Stimulated activated CD8-positive, alpha-beta memory T cell treated with anti-CD3 and anti-CD28 coated beads, Interleukin-12 subunit alpha, Interleukin-12 subunit beta, amount 100 ng/mL, for 24 hours (primary cell): ENCODE data around the gene TMEM200B.
"Not testable (repeated sequence)": the region's sequence is repeated elsewhere in the genome, so short reads cannot be mapped to it uniquely, and the experiment has no call there.

Experiments used
- DNase-seq: peaks from one replicate; pipeline ENCODE4 v3.0.0-alpha.2; 2020; ENCODE audit errors: extremely low read depth

Gene TMEM200B

DNA sequence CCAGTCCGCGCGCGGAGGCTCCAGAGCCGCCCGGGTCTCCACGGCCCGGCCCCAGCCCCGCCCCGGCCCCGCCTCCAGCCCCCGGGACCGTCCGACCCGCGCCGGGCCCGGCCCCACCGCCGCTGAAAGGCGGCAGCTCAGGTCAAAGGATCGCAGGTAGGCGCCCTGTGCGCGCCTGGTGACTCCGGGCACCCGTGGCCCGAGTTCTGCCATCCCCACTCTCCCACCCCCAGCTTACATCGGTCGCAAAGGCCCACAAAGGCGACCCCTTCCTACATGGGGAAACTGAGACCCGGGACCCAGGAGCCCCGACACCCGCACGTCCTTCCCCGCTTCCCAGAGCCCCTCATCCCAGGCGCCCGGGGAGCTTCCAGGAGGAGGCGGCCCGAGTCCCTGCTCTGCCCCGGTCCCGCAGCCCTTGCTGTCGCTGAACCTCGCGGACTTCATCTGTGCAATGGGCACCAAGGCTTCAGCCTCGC is at the start of gene TMEM200B:
Gene TMEM200B (minus strand): TSS at position 17 of the 479 bp plus-strand sequence. CDS start 2,075 bp downstream, outside the sequence.
- no peak for DNase-seq

DNA sequence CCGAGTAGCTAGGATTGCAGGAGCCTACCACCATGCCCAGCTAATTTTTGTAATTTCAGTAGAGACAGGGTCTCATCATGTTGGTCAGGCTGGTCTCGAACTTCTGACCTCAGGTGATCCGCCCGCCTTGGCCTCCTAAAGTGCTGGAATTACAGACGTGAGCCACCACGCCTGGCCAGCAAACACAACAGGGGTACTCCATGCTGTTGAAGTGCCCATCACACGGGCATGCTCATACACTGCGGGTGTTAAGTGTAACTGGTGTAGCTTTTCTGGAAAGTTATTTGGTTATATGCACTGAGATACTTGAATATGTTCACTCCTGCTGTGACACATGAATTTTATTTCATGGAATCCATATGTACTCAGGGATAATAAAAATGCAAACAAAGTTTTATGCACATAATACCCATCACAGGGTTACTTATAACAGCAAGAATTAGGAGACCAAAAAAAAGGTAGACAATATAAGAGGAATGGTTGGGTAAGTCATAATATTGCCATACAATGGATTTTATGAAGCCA is 48.8 kb upstream of the TMEM200B start:
- no peak for DNase-seq

DNA sequence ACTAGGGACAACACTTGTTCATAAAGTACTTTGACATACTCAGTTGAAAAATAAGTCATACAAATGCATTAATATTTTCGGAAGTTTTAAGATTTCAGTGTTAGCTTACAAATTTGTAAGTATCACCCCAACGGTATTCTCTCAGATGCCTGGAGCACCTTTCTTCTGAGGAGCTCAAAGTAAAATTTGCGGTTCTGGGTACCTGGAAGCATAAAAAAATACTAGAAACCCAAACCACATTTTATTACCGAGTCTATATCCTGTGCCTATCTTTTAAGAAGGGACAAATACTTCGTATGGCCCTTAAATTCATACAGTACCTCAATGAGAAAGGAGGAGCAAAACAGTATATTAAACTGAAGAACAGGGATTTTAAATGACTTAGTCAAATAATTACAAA is 47.8 kb upstream of the TMEM200B start:
- no peak for DNase-seq

DNA sequence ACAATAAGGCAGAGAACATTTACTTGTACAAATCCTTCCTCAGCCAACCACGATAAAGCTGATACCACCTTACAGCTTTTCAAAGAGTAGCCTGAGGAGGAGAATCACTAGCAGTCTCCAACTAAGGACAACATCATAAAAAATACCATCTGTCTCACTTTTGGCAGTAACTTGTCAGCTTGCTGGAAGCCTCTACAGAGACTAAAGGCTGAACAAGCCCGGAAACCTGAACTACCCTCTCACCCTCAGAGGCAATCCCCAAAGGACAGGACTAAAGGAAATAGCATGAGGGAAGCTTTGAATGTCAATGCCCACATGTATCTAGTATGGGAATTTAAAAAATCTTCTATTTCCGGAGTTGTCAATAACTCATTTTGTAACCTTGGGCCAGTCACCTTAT is 47.4 kb upstream of the TMEM200B start:
- DNase-seq, result no peak

DNA sequence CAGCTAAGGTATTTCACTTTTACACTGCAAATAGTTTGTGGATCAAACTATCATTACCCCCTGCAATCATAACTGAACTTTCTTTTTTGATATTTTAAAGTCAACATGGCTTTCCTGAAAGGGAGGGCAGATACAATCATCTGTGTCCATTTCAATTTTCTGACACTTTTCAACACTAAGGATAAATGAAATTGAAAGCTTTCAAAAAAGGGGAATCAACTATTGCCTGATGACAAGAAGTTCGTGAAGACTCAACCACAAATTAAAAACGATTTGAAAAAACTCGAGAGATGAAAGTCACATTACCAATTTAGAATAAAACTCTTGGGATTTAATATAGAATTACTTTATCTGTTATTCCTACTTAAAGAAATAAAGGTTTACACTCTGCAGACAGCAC is 46.3 kb upstream of the TMEM200B start:
- no peak for DNase-seq

DNA sequence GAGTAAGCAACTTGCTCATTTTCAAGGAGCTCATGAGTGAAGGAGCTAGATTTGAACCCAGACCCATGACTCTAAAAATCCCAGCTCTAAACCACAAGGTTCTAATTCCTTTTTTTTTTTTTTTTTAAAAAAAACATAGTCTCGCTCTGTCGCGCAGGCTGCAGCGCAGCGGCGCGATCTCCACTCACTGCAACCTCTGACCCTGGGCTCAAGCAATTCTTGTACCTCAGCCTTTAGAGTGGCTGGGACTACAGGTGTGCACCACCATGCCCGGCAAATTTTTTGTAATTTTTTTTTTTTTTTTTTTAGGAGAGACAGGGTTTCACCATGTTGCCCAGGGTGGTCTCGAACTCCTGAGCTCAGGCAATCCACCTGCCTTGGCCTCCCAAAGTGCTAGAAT is 44.2 kb upstream of the TMEM200B start:
- no peak for DNase-seq

DNA sequence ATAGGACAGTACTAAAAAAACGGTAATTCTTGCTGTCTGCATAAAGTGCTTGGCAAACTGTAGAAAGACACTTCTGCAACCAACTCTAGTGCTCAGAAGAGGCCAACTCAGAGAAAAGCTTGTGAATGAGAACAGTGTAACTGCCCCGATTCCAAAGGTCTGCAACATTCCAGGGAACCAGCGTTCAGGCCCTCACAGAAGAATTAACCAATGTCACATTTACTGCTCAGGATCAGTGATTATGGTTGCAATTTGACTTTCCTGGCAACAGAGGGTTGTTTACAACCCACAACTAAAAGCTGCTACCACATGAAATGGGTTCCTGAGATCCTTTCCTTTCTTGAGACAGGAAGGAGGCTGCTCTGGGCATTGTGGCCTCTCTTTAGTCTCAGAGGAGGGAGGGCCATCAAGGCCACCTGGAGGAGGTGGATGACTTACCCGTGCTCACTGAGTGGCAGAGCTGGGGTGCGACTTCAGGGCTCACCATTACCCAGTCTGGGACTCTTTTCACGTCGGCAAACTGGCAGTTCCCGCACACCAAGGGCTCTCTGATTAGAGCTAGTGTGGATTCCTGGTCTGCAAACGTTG is 42.7 kb upstream of the TMEM200B start:
- no peak for DNase-seq

DNA sequence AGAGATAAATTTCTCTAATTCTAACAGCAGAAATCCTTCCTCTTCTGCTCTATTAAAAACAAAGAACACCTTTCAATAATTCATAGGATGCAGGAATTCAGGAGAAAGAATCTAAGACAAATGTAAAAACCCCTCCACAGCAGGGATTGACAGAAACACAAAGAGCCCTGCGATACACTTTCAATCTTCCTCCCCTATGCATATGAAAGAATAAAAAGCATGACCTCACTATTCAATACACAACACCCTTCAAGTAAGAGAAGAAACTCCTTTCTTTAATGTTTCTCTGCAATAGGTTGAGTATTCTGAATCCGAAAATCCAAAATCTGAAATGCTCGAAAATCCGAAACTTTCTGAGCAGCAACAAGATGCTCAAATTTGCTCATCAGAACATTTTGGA is 40.9 kb upstream of the TMEM200B start:
- no peak for DNase-seq

DNA sequence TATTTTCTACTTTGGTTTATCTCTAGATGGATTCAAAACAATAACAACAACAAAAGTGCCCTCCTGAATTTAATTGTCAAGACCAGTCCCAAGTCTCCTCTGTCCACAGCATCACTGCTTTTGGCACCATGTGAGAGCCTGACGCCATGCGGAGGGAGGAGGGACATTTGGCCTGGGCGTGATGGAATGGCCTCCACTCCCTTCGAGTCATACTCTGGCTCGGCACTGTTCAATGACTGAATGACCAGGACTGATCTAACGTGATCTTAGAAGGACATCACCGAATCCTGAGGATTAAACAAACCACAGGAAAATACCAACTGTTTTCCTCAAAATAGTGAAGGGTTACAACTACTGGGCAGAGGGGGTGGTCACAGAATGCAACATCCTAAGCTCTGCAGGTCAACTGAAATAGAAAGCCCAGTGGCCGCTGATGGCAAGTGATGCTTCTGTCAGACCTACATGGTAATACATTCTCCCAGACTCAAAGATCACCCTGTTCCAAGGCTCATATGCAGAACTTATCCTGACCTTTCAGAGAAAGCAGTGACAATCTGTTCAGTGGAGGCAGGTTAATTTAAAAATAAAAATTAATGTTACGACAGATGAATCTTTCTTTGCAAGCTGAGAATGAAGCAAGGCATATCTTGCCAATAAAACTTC is 38.9 kb upstream of the TMEM200B start:
- no peak for DNase-seq

DNA sequence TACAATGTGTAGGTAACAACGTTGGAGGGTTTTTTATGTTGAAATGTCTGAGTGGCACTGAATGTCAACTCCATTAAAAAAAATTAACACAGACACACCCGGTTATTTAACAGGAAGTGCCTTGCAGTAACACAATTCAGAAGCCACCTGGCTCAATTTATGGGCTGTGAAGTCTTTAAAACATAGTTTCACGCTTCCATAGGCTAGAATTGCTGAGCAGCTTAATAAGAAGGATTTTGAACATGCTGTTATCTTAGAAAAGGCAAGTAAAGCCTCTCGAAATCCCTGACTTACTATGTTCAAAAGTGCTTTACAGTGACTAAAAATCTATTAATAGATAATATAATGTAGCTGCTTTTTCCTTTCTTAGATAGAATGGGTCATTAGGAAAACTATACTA is 38.3 kb upstream of the TMEM200B start:
- DNase-seq, result no peak

DNA sequence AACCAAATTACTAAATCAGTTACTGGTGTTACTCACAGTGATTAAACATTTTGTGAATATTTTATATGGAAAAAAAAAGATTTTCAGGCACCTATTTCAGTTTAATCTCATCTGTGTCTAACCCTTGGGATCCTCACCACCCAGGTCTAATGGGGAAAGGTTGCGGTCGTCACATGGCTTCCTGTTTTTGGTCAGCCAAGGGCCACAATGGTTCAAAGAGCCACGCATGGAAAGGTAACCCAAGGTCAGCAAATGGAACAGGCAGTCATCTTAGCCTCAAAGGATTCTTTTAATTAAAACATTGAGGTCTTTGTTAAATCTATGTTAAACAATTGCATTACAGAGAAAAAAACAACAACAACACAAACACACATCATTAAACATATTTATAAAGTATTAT is 36.1 kb upstream of the TMEM200B start:
- no peak for DNase-seq

DNA sequence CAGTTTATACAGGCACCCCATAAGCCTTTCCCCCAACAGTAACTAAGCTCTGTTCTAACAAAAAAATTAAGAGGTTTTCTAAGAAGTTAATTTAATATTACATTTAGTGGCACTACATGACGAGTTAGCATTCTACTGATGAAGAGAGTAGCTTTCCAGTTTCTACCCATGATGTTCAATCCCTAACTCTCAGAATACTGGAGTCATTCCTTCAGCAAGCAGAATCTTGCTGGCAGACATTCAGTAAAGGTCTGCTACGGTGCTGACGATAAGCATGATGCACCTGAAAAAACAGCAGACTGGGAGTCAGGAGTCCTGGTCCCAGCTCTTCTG is 33.5 kb upstream of the TMEM200B start:
- DNase-seq, result no peak

DNA sequence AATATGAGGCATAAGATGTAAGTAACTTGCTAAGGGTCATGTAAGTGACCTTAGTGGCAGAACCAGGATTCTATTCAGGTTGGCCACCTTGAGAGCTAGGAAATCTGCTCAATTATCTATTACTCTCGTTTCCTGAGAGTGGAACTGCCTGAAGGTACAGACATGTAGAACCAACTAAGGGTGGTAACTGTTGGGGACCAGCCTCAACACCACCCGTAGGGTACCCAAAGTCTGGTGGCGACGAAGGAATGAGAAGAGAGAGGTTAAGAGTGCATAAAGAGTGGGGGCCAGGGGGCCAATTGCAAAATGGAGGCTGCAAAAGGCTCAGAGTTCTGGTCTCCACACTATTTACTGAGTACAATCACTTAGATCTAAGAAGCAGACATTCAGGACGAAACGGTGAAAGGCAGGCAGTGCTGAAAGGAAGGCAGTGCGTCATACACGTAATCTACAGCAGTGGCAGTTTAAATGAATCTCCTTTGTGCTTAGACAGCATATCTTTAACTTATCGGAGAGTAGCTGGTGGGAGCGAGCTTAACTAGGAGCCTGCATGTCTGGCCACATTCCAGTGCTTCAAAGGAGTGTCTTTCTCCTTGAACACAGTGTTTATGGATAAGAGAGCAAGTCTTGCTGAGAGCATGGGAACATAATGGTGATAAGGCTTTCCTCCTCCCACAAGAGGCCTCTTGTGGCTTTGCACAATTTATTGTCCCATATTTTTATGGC is 33.0 kb upstream of the TMEM200B start:
- no peak for DNase-seq

DNA sequence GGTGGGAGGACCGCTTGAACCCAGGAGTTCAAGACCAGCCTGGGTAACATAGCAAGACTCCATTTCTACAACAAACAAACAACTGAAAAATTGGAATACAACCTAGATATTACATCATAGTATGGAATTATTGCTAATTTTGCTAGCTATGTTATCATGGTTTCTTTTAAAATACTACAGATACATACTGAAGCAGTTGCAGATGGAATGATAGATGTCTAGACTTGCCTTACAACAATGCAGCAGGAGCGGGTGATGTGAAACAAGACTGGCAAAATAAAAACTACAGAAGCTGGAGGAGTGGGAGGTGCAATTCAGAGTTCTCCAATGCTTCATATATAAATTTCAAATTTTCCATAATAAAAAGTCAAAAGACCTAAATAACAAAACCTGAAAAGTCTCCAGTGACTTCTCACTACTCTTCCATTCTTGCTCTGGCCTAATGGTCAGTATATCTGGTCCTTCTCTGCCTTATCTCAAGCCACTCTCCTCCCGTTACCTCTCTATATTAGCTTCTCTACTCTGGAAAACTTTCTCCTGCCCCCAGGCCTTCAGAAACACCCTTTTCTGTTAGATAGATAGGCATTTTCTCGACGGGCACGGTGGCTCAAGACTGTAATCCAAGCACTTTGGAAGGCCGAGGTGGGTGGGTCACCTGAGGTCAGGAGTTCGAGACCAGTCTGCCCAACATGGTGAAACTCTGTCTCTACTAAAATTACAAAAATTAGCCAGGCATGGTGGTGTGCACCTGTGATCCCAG is 28.5 kb upstream of the TMEM200B start:
- no peak for DNase-seq

DNA sequence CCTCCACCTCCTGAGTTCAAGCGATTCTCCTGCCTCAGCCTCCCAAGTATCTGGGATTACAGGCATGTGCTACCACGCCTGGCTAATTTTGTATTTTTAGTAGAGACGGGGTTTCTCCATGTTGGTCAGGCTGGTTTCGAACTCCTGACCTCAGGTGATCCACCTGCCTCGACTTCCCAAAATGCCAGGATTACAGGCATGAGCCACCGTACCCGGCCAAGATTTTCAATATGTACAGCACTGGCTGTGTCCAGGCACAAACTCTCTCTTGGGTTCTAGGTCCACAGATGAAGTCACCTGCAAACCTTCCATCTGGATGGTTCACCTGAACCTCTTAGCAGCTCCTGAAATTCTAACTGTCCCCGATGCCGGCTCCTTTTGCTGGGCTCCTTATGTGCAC is 26.6 kb upstream of the TMEM200B start:
- DNase-seq, result not testable (repeated sequence)

DNA sequence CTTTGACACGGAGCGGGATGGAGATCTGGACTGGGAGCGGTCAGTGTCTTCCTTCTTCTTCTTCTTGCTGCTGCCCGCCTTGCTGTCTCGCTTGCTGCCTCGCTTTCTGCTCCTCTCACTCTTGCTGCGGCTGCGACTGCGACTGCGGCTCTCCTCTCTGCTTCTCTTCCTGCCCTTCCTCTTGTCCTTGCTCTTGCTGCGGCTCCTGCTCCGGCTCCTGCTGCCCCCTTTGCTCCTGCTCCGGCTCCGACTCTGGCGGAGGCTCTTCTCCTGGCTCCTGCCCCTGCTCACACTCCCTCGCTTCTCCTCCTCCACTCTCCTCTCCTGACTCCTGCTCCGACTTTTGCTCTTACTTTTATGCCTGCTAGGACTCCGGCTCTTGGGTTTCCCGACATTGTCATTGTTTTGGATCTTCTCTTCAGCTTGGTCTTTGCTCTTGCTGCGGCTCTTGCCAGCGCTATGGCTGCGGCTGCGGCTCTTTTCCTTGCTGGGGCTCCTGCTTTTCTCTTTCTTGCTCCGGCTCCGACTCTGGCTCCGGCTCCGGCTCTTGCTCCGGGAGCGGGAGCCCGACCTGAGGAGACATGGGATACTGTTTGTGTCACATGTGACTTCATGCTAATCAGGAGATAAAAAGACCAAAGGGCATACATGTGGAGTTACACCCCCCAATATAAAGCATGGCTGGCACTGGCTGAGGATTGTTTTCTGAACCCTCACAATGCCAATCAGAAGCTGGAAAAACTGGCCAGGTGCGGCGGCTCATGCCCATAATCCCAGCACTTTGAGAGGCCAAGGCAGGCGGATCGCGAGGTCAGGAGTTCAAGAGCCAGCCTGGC is 25.2 kb upstream of the TMEM200B start:
- DNase-seq, result no peak

DNA sequence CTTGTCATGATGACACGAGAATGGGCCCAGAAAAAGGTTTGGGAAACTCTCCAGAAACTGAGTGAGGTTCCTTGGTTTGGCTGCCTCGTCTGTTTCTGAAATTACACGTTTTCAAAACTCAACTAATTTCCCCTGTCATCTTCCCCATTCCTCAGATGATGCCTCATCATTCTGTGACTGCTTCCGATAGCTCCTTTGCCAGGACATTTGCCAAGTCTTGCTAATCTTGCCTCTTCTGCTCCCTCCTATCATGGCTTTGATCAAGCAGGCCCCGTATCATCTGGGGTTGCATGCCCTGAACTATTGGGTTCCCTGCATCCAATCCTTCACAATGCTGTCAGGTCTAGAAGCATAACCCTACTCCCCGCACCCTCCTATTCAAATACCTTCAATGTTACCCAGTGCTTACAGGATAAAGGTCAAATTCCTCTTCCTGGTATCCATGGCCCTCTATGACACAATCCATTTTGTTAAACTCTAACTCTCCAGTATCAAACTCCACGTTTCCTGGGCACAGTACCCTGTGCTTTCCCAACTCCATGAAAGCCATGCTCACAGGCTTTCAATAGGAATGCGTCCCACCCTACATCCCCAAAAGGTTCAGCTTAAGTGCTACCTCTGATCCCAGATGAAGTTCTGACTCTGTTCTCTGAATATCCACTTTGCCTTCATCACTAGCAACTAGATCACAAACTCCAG is 22.2 kb upstream of the TMEM200B start:
- DNase-seq, result no peak

DNA sequence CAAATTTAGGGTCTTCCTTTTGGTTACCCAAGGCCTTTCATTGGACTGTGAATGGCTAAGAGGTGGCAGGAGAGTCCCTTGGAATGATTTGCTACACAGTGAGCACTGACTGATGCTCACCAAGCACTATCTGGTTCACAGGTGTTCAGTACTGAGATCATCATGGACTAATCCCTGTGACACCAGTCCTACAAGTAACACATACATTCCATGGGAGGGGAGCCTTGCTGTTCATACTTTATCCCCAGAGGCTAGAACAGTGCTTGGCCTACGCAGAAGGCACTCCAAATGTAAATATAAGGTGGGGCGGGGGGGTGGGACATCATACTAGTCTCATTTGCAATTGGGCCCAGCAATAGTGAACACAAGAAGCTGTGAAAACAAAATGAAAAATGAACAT is 20.5 kb upstream of the TMEM200B start:
- no peak for DNase-seq

DNA sequence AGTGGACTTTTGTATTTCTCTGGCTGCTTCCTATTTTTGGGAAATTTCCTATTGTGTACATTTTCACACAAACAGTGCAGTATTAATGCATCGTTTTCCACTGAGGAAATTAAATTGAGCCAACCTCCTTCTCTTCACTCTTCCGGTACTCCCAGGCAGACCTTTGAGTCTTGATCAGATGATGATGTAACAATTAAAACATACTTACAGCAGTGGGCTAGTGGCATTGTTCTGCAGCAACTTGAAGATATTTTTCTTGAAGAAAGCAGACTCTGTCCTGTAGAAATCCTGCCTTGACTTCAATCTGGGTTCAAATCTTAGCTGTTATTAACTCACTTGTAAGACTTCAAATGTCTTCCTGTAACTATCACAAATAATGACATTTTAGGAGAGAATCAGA is 19.0 kb upstream of the TMEM200B start:
- no peak for DNase-seq

DNA sequence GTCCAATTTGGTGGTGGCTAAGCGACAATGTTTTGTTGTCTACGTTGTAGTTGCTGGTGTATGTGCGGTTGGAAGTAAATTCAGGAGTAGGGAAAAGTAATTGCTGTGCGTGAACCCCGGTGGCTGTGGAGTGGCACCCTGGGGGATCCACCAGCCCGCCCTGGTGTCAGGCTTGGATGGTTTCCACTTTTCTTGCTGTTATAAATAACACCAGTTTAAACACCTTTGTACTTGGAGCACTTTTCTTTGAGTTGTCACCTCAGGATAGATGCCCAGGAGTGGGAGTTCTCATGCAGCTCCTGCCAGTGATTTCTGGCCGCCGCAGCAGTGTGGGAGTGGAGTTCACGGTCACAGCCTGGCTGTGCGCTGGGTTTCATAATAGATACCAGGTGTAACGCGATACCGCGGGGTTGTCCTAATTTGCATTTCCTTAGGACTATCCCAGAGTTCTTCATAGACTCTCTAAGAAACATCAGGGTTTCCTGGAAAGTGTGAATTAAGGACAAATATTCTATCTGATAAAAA is 12.8 kb upstream of the TMEM200B start:
- DNase-seq, result no peak

DNA sequence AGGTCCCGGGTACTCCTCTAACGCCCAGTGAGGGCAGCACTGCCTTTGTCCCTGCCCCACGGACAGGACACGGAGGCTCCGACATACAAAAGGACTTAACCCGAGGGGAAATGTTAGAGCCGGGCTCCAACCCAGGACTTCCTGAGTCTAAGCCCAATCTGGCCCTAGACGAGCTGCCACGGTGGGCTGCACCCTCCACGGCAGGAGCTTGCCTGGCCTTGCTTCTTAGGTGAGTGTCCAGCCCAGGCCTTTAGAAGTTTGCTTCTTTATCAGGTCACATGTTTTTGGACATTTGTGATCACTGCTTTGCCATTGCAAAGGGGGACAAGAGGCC is 11.0 kb upstream of the TMEM200B start:
- DNase-seq, result no peak
